ENCODE data around the gene PASK. TPM values are rescaled to one million over a fixed set of nuclear protein-coding genes. Genes with fewer than 3 reads are reported as not detected.

Gene PASK
- polyA plus RNA-seq, 3 donors: 0.56 to 4.3 (median 0.70) TPM

GRCh38 chr2:241155936-241156335, 6.7 kb upstream of the PASK start:
- Mint-ChIP-seq H3K36me3 (peaks cover 46 to 55% of the 10 kb centered on the region in 2 donors), H3K9me3 (no peaks in the 10 kb centered on the region), H3K4me1 (peaks cover 19% of the 10 kb centered on the region), H3K27ac (no peak overlapping the region), H3K27me3 (ENCODE audit: low read depth in 3 of 3) (peaks cover 0 to 2% (median 0%) of the 10 kb centered on the region in 3 donors), H3K4me3 (peak overlapping the region in 1 of 2 donors; percentile 12)
- no peak overlapping the region for H3K4me3 ChIP-seq (replicated peaks in 1 of 3; ENCODE audit: low read depth in 2 of 3, low read length in 3 of 3)
- no peak overlapping the region for H3K9ac ChIP-seq (ENCODE audit: insufficient read depth, low read length, poor library complexity, severe bottlenecking)
- no peaks in the 10 kb centered on the region for H3K27me3 ChIP-seq (ENCODE audit: control insufficient read depth in 2 of 2, insufficient read depth in 2 of 2, low read length in 2 of 2)
- peaks cover 23% of the 10 kb centered on the region for H3K79me2 ChIP-seq (ENCODE audit: insufficient read depth, low read length)
- intact Hi-C loops (cut with micrococcal nuclease): loop anchor here in 1 of 2 donors (10.0 kb wide), 1 partner anchor 161 kb away; the partner anchor contains the start of gene SNED1
- H4K20me1 ChIP-seq (ENCODE audit: insufficient read depth, low read length): peaks cover 37% of the 10 kb centered on the region
- peaks cover 10 to 11% of the 10 kb centered on the region in 2 donors for H3K4me1 ChIP-seq (ENCODE audit: control insufficient read depth in 1 of 2, insufficient read depth in 2 of 2, low read length in 2 of 2)
- TF ChIP-seq CTCF (IDR thresholded peaks at IDR 0.05): no peak
- peaks cover 38 to 66% of the 10 kb centered on the region in 2 donors for H3K36me3 ChIP-seq (replicated peaks in 1 of 2; ENCODE audit: control insufficient read depth in 1 of 2, insufficient read depth in 2 of 2, low read length in 2 of 2)
- no peak overlapping the region for H3K27ac ChIP-seq (ENCODE audit: low read depth in 1 of 2, low read length in 2 of 2)
- WGBS (ENCODE audit: insufficient coverage): 100% methylated on average over 1 of the region's 1 CpG
- H2AFZ ChIP-seq (ENCODE audit: insufficient read depth, low read depth, low read length, poor library complexity, severe bottlenecking): no peak overlapping the region
- no peak overlapping the region for H3K4me2 ChIP-seq (replicated peaks; ENCODE audit: extremely low read depth, low read length, poor library complexity, severe bottlenecking)
- no peaks in the 10 kb centered on the region for H3K9me3 ChIP-seq (replicated peaks in 1 of 2; ENCODE audit: control insufficient read depth in 1 of 2, insufficient read depth in 1 of 2, low read length in 2 of 2)
- DNase-seq: no peak

- H4K20me1 ChIP-seq (ENCODE audit: insufficient read depth, low read length): peaks cover 37% of the 10 kb centered on the region
- Mint-ChIP-seq H3K27me3 (ENCODE audit: low read depth in 3 of 3) (peaks cover 0 to 2% (median 0%) of the 10 kb centered on the region in 3 donors), H3K27ac (no peak overlapping the region), H3K36me3 (peaks cover 38 to 47% of the 10 kb centered on the region in 2 donors), H3K4me3 (no peak overlapping the region), H3K9me3 (no peaks in the 10 kb centered on the region), H3K4me1 (peaks cover 22% of the 10 kb centered on the region)
- no peak overlapping the region for H3K4me2 ChIP-seq (replicated peaks; ENCODE audit: extremely low read depth, low read length, poor library complexity, severe bottlenecking)
- no peak overlapping the region for H3K9ac ChIP-seq (ENCODE audit: insufficient read depth, low read length, poor library complexity, severe bottlenecking)
- H3K27ac ChIP-seq (ENCODE audit: low read depth in 1 of 2, low read length in 2 of 2): no peak overlapping the region
- DNase-seq: no peak
- H3K9me3 ChIP-seq (replicated peaks in 1 of 2; ENCODE audit: control insufficient read depth in 1 of 2, insufficient read depth in 1 of 2, low read length in 2 of 2): no peaks in the 10 kb centered on the region
- H2AFZ ChIP-seq (ENCODE audit: insufficient read depth, low read depth, low read length, poor library complexity, severe bottlenecking): no peak overlapping the region
- TF ChIP-seq CTCF (IDR thresholded peaks at IDR 0.05): no peak
- peaks cover 31 to 57% of the 10 kb centered on the region in 2 donors for H3K36me3 ChIP-seq (replicated peaks in 1 of 2; ENCODE audit: control insufficient read depth in 1 of 2, insufficient read depth in 2 of 2, low read length in 2 of 2)
- H3K27me3 ChIP-seq (ENCODE audit: control insufficient read depth in 2 of 2, insufficient read depth in 2 of 2, low read length in 2 of 2): no peaks in the 10 kb centered on the region
- no CpG with 5 or more reads among the region's 4 CpGs for WGBS (ENCODE audit: insufficient coverage)
- intact Hi-C loops (cut with micrococcal nuclease): loop anchor here (5.0 to 10.0 kb wide), 3 partner anchors 160 to 202 kb away; partner anchors contain the start of genes FARP2 (in 1 of the 2), HDLBP (in 1 of the 2), SEPTIN2 (in 1 of the 2) and SNED1 (in 1 of the 2)
- peaks cover 30% of the 10 kb centered on the region for H3K79me2 ChIP-seq (ENCODE audit: insufficient read depth, low read length)
- peaks cover 14 to 16% of the 10 kb centered on the region in 2 donors for H3K4me1 ChIP-seq (ENCODE audit: control insufficient read depth in 1 of 2, insufficient read depth in 2 of 2, low read length in 2 of 2)
- no peak overlapping the region for H3K4me3 ChIP-seq (replicated peaks in 1 of 3; ENCODE audit: low read depth in 2 of 3, low read length in 3 of 3)
Observed at GRCh38 chr2:241154915-241155314, 5.6 kb upstream of the PASK start.
